AG09319 (cell line): ENCODE results near the gene PROM1.

Source experiments
- DNase-seq: peaks from one replicate; pipeline ENCODE4 v3.0.0-alpha.2; 2010; ENCODE audit warnings: low read depth; ENCODE audit errors: extremely low read depth
- CTCF ChIP-seq: IDR thresholded peaks from 2 replicates; pipeline ENCODE4 v1.5.1; 2011; ENCODE audit warnings: low read depth, mild to moderate bottlenecking, inconsistent platforms, low read length, moderate library complexity

The PROM1 gene

GRCh38 chr4:16116493-16116990, 32.7 kb upstream of the PROM1 start:
- no peak for DNase-seq

GRCh38 chr4:16116019-16116418, 32.2 kb upstream of the PROM1 start:
- no peak for DNase-seq
- no peak for TF ChIP-seq CTCF

More at GRCh38 chr4:16116493-16116990, 32.7 kb upstream of the PROM1 start:
- TF ChIP-seq CTCF: no peak

GRCh38 chr4:16114546-16114945, 30.7 kb upstream of the PROM1 start:
- no peak for TF ChIP-seq CTCF
- no peak for DNase-seq

- no peak for DNase-seq
- no peak for TF ChIP-seq CTCF
Measured at GRCh38 chr4:16113741-16114140, 29.9 kb upstream of the PROM1 start.

GRCh38 chr4:16111533-16111932, 27.7 kb upstream of the PROM1 start:
- DNase-seq: no peak
- TF ChIP-seq CTCF: no peak

- TF ChIP-seq CTCF: no peak
- DNase-seq: no peak
Measured at GRCh38 chr4:16110661-16111290, 27.0 kb upstream of the PROM1 start.

GRCh38 chr4:16110199-16110598, 26.4 kb upstream of the PROM1 start:
- no peak for TF ChIP-seq CTCF
- DNase-seq: no peak
